Measurements from ENCODE around the gene P2RY12.
"Not testable (repeated sequence)": the region's sequence is repeated elsewhere in the genome, so short reads cannot be mapped to it uniquely, and the experiment has no call there.

P2RY12 gene

DNA sequence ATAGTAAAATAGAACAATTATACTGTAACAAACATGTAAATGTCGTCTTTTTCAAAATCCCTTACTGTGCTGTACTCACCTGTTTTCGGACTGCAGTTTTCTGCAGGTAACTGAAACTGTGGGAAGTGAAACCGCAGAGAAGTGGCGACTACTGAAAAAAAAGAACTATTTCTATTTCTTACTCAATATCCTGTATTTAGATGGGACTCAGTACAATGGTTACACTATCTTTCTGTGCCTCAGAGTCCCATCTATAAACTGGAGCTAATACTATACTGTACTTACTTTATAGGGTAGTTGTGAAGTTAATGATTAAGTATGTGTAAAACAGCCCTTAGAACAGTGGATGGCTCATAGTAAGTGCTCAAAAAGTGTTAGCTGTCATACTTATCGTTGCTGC lies 14.3 kb upstream of the P2RY12 start:
- no peak for DNase-seq
- Histone ChIP-seq H3K36me3 (no peaks in the 10 kb centered on the region), H3K4me1 (no peaks in the 10 kb centered on the region; the same call in 1 of the 2 replicates), H3K9me3 (no peaks in the 10 kb centered on the region), H3K27me3 (no peaks in the 10 kb centered on the region), H3K4me3 (ENCODE audit: low read depth, low read length) (no peak overlapping the region)
- no peak for TF ChIP-seq CTCF (IDR thresholded peaks at IDR 0.05; ENCODE audit: low read depth, low read length)

DNA sequence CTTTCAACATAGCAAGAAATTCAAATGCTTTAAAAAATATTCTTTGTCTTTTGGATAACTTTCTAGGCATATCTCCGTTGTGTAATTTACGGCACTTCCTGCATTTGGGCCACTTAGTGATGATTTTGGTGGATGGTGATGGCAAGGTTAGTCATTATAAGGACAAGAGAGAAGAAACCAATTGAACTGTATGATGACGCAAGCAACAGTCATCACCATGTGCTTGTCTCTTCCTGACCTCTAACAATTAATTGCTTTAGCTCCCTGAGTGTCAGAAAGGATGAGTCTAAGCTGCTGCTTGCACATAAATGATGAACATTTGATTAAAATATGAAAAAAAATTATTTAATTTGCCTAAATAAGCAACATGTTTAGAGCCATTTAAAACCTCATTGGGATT lies 11.3 kb upstream of the P2RY12 start:
- Histone ChIP-seq H3K9me3 (no peaks in the 10 kb centered on the region), H3K4me1 (no peaks in the 10 kb centered on the region), H3K27me3 (no peaks in the 10 kb centered on the region), H3K4me3 (ENCODE audit: low read depth, low read length) (no peak overlapping the region), H3K36me3 (no peaks in the 10 kb centered on the region)
- no peak for DNase-seq
- TF ChIP-seq CTCF (IDR thresholded peaks at IDR 0.05; ENCODE audit: low read depth, low read length), result no peak

DNA sequence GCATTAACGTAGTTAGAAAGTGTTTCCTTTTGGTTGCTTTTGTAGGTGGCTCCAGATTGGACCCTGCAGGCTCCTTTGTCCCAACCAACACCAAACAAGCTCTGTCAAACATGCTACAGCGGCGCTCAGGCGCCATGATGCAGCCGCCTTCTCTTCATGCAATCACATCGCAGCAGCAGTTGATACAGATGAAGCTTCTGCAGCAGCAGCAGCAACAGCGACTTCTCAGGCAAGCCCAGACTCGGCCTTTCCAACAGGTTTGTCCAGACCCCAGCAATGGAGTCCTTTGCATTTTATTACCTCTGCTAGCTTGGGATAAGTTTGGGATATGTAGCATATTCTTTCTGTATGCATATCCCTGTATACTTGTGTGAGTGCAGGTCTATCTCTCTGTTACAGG lies 10.1 kb upstream of the P2RY12 start:
- DNase-seq, result no peak
- Histone ChIP-seq H3K4me3 (ENCODE audit: low read depth, low read length) (no peak overlapping the region), H3K36me3 (no peaks in the 10 kb centered on the region; the same call in 1 of the 2 replicates), H3K4me1 (no peaks in the 10 kb centered on the region), H3K9me3 (no peaks in the 10 kb centered on the region), H3K27me3 (no peaks in the 10 kb centered on the region)
- no peak for TF ChIP-seq CTCF (IDR thresholded peaks at IDR 0.05; ENCODE audit: low read depth, low read length)

GRCh38 chr3:151393941-151394340 lies 9.4 kb upstream of the P2RY12 start:
- no peak for TF ChIP-seq CTCF (IDR thresholded peaks at IDR 0.05; ENCODE audit: low read depth, low read length)
- H3K36me3 ChIP-seq, result no peaks in the 10 kb centered on the region; the same call in 1 of the 2 replicates
- DNase-seq, result no peak
- no peaks in the 10 kb centered on the region for H3K4me1 ChIP-seq
- H3K9me3 ChIP-seq, result no peaks in the 10 kb centered on the region
- H3K27me3 ChIP-seq, result no peaks in the 10 kb centered on the region
- no peak overlapping the region for H3K4me3 ChIP-seq (ENCODE audit: low read depth, low read length)

DNA sequence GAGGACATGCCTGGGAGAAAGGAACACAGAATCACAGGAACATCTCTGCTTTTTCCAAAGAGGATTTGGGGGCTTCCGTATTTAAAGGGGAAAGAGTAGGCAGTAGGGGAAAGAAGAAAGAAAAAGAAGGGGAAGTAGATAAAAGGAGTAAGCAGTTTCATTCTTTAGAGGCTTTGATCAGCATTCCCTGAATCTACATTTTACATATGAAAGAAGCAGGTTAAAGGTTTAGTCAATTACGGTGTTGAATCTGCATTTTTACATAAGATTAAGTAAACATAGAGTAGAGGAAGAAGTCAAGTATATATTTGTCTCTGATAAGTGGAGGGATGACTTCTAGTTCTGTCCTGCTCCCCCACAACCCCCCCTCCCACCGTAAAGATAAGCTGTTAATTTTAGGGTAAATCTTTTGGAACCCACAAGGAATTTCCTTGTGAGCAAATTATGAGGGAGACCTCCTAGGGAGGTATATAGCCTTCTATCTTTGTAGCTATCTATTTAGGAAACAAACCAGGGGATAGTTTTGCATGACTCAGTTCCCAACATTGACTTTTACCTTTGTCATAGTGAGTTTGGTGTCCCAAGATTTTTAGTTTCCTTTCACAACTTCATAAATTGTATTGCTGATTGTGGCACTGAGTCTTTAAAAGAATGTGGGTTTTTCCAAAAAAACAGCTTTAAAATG lies 8.7 kb upstream of the P2RY12 start:
- no peaks in the 10 kb centered on the region for H3K9me3 ChIP-seq
- no peak for TF ChIP-seq CTCF (IDR thresholded peaks at IDR 0.05; ENCODE audit: low read depth, low read length)
- no peaks in the 10 kb centered on the region for H3K4me1 ChIP-seq

GRCh38 chr3:151392191-151392590 lies 7.6 kb upstream of the P2RY12 start:
- DNase-seq; H3K9me3 ChIP-seq; H3K27me3 ChIP-seq; H3K4me1 ChIP-seq; H3K36me3 ChIP-seq; H3K4me3 ChIP-seq (ENCODE audit: low read depth, low read length): not testable (repeated sequence)

More for the DNA sequence above, 8.7 kb upstream of the P2RY12 start:
- H3K4me3 ChIP-seq (ENCODE audit: low read depth, low read length), result no peak overlapping the region
- no peaks in the 10 kb centered on the region for H3K27me3 ChIP-seq
- H3K36me3 ChIP-seq, result no peaks in the 10 kb centered on the region; the same call in 1 of the 2 replicates
- no peak for DNase-seq
